Endothelial cell of hepatic sinusoid (primary cell): ENCODE results near the gene EQTN.

Experiments
- in situ Hi-C: cut with HindIII; loops from 2 replicates; pipeline ENCODE4 v1.10.0; 2017; ENCODE audit warnings: low sequenced_read_pairs

Gene EQTN

DNA sequence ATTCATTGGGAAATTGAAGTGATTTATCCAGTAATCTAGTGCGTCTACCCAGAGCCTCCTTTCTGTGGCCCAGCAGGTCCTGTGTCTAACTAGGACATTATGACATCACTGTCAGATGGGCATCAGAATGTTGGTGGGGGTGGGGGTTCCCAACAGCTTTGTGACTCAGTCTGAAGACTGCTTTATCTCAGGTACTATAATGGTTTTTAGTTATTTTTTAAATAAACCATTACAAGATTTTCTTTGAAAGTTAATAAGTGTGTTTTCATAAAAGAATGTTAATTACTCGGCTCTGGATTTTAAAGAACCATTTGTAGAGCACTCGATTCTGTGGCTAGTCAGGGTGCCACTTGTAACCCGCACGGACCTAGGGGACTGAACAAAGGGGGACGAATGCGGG is at the start of gene EQTN:
EQTN (minus strand) TSS at position 101 of the 400 bp plus-strand sequence; CDS start at position 6, 95 bp downstream.
- in situ Hi-C loops: loop anchor here (25.0 kb wide), 1 partner anchor 260 kb away; no protein-coding TSS in a partner anchor

DNA sequence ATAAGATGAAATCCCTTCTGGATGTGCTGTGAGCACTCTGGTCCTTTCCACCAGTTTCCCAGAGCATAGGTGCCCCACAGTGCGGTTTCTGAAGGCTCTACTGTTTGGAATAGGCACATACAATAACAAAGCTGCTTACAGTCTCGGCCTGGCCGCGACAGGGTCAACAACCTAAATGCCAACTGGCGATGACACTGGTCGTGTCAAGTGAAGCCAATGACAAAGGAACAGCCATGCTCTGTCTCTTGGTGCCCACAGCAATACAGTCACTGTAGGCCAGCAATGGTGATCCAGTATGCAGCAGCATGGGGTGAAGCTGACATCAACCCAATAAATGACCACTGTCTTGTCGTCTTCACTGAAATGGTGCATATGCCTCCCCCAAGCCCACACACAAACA is 47.8 kb upstream of the EQTN start:
- in situ Hi-C loops: no loop called here

DNA sequence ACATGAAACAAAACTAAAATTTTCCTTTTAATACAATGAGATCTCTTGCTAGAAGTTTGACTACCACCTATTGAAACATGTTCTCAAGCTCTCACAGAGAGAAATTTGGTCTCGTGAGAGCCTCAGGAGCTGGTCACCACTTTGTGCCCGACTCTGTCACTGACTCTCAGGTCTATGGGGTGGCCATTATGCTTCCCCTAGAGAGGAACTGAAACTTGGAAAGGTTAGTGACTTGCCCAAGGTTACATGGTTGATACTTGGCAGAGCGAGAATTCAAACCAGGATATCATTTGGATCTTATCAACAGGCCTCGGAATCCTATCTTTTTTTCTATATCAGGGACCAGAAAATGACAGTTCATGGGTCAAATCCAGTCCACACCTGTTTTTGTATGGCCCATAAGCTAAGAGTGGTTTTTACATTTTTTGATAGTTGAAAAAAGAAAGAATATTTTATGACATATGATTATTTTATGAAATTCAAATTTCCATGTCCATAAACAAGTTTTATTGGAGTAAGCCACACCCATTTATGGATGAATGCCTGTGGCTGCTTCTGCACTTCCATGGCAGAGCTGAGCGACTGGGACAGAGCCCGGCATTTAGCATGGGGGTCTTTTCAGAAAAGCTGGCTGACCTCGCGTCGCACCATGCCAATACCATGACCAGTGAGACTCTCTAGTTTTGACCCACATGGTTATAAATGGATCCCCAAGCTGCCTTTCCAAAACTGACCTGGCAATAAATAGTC is 44.8 kb upstream of the EQTN start:
- in situ Hi-C loops: no loop called here

DNA sequence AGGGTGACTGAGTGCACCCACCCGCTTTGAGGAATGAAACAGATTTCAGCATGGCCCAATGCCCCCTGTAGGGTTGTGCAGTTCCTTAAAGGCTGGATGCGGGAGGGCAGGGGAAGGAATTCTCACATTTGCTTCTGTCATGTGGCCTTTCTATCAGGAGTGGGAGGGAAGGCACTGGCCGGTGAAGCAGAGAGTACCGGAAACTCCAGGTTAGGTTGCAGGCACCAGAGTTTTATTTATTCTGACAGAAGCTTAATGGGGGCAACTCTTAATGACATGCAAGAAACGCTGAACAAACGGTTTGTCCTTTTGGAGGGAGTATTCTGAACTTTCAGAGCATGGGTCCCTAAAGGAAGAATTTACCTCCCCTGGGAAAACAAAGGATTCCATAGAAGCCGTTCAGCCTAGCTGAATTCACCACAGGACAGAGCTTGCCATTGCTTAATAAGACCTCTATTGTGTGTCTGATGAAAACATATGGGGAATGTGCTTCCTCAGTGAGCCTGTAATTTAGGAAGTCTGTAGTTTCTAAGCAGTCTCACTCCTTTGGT is 44.1 kb upstream of the EQTN start:
- in situ Hi-C loops: no loop called here

DNA sequence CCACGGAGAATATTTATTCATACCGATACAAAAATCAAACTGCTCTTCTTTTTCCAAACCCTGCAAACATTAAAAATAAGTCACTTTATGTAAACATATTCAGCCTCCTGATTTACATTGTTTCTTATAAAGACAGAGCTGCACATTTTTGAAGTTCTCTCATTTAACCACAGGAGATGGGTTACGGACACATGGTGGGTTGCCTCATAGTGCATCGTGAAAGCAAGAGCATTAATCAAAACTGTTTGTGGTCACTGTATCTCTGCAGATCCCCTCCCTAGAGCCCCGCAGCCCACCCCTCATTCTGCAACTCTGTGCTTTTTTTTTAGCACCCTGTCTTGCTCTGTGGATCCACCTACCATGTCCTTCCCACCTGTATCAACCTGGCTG is 43.3 kb upstream of the EQTN start:
- in situ Hi-C loops: no loop called here

DNA sequence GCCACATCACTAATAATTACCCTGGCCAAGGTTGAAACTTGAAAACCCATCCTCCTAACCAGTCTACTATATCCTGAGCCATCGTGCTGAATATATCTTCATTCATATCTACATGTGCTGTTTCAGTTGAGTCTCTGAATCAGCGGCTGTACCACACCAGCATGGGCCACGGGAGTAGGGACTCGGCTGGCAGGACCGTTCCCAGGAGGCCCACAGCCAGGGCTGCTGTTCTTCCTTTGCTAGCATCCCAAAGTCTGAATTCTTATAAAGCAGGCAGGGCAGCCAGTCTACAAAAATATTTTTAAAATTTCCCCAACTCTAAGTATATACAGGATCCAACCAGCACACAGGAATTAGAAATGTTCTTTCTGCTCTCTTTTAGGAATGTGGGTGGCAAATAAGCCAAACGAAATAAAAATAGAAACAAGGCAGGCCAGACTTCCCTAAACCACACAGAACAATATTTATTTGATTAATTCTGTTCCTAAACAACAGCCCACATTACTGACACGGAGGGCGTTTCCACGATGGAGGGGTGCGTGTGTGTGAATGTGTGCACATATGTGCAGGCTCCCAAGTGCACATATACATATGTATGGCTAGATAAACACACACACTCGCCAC is 42.8 kb upstream of the EQTN start:
- in situ Hi-C loops: loop anchor here (5.0 kb wide), 1 partner anchor 188 kb away; the partner anchor contains the start of gene MOB3B

DNA sequence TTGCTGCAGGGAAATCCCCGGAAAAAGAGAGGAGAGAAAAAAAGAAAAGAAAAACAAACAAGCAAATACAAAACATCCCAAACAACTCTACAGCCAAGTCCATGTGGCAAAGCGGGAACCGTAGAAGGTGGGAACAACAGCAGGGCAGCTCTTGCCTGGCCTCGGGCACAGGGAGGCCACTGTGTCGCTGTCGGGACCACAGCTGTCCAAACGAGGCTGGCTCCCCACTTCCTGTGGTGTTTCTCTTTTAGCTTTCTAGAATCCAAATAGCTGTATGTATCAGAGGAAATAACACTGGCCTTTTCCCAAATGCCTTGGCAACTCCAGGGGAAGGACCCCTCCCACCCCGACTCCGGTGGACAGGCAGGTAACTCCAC is 41.6 kb upstream of the EQTN start:
- in situ Hi-C loops: loop anchor here (5.0 kb wide), 1 partner anchor 189 kb away; the partner anchor contains the start of gene MOB3B

DNA sequence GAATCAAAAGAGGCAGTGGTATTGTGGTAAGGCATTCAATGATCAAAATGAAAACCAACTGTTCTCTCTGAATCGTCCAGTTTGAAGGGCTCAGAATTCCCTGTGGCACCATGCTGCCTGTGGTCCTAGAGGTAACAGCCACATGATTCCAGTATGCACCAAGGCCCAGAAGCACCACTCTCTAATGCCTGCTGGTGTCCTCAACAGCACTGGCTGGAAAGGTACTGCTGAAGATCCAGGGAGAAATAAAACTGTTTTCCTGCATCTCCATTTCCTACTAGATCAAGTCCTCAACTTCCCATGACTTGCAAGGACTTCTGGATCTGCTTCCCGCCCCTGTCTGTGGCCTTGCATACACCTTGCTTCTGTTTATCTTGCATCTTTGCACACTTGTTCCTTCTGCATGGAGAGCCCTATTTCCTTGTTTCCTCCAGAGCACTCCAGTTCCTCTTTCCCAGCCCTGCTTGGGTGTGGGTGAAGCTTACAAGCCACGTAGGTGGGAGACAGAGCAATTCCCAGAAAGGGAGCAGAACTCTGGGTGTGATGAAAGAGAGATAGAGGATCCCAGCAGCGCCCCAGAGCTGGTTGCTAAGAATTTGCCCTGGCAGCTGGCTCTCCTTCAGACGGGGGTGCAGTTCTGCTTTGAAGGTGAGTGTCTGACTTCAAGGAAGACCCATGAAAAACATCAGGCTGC is 41.0 kb upstream of the EQTN start:
- in situ Hi-C loops: loop anchor here (5.0 kb wide), 1 partner anchor 189 kb away; the partner anchor contains the start of gene MOB3B

DNA sequence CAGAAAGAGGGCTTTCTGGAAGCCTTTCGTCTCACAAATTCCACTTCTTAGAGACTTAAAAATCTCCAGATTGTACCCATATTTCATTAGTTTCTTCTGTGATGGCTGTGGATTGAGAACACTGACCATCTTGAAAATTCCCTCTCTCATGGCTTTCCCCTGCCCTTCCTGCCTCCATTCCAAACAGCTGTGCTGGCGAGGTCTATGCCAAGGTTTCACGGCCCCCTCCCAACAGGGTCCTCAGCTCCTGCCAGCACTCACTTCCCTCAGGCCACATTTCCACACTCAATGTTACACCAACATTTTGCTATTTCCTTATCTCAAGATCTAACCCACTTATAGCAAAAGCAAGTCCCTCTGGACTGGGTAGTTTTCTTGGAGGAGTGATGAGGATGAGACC is 40.3 kb upstream of the EQTN start:
- in situ Hi-C loops: loop anchor here (5.0 kb wide), 1 partner anchor 190 kb away; the partner anchor contains the start of gene MOB3B

DNA sequence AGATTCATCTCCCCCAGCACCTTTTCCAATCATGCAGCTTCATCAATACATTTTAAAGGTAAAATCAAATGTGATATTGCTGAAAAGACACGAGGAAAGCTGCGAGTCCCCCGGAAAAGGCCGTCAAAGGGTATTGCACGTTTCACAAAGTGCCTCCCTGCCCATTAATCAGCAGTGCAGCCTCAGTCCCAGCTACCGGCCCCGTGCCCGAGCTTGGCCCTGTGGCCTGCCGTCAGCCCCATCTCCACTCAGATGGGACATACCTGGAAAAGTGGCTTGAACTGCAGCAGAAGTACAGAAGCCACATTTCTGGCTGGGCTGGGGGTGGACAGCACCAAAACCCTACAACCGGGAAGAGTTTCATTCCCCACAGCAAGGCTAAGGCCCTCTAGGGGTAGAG is 39.9 kb upstream of the EQTN start:
- in situ Hi-C loops: loop anchor here (5.0 kb wide), 1 partner anchor 190 kb away; the partner anchor contains the start of gene MOB3B

DNA sequence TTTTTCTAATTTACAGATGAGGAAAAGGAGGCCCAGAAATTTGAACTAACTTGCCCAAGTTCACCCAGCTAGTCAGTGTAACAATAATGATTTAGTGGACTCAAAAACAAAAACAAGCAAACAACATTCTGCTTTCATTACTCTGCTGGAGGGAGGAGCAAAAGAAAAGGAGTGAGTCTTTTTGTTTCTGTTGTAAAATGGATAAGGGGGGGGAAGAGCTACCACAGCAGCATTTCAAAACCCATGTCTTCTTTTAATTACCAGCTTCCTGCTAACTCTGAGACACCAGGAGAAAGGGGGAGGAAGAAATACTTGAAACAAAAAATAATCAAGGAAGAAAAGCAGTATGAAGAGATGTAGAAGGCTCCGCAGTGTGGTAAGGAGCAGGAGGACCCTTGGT is 39.2 kb upstream of the EQTN start:
- in situ Hi-C loops: loop anchor here (5.0 kb wide), 1 partner anchor 191 kb away; the partner anchor contains the start of gene MOB3B

DNA sequence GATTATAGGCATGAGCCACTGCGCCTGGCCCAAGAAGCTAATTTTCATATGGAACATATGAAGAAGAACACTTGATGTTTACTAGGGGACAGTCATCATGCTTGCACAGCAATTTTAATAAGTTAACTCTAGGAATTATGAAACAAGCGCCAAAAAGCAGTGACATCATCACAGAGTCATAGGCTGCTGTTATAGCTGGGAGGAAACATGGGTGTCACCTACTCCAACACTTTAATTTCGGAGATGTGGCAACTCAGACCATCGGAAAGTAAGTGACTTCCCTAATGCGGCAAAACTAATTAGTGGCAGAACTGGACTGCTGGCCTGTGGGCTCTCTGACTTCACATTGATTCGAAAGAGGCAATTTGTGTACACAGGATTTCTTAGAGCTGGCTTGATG is 38.1 kb upstream of the EQTN start:
- in situ Hi-C loops: loop anchor here (5.0 kb wide), 1 partner anchor 192 kb away; the partner anchor contains the start of gene MOB3B

DNA sequence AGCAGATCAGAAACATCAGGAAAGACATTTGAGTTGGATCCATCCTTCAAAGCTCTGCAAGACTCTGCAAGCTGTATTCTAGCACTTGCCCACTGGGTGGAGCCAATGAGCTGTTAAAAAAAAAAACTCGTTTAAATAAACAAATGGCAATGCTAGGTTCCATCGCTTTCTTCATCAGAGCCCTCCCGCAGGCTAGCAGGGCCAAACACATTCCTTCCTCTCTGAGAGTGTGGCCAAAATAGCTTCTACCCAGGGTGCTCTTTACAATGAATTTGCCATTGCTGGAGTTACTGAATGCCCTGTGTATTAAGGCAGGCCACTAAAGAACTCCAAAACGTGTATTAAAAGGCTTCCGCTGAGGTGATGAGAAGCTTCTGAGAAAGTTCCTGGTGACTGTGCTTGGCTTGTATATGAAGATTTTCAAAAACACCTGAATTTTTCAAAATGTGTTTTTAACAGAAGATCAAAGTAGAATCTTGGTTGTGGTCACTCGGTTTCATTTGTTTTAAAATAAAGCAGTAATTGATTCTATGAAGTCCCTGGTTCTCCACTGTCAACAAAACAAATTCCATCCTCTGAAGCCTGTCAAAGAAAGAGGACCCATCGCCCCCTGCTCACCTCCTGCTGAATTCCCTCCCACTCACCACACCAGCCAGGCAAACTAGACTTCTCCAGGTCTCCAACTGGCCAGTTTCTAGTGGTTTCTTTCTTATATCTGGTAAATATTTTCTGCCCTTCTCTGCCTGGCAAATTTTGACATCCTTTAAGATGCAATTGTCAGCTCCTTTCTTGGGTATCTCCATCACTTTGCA is 36.5 kb upstream of the EQTN start:
- in situ Hi-C loops: no loop called here

DNA sequence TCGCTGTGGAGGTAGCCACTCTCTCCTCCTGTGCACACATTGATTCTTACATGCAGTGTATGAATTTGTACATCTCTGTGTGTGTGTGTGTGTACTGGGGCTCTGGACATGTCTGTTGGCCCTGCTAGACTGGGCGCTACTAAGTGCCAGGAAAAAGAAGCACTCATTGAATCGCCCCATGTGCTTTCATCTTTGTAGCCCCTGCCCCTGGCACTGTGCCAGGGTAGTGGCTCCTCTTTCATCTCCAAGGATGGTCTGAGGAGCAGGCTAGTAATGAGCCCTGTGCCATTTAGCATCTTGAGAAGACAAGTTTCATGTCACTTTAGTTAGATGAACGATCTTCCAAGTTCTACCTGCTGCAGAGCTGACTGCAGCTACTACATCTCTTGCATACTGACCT is 34.4 kb upstream of the EQTN start:
- in situ Hi-C loops: no loop called here

DNA sequence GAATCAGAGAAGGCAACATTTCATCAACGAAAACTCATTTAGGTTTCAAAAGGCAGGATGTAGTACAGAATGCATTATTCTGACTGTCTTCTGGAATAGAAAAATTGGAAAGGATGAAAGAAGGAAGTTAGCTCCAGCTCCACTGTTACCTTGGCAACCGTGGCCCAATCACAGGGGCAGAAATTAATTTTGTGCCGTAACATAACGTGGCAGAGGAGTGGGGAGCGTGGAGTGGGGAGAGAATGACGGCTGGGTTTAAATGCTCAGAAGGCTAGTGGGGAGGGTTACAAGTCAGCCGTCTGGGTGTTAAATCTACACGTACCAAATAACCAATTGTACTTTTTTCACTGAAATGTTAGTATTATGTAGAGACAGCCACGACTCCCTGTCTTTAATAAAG is 32.3 kb upstream of the EQTN start:
- in situ Hi-C loops: no loop called here

DNA sequence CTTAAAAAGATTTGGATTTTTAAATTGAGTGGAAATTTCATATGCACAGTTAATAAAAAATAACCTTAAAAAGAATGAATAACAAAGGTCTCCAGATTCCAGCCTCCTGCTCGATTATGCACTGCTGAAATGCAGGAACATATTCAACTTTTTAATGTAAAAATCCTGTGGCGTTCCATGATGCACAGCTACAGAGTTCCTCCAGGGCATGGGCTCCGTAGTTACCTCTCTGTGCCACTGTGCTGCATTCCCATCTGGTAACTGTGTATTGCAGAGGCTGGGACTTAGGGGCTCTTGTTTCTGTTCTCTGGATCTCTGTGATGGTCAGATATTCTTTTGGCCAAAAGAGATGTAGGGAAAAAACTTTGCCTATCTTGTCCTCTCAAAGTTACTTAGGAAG is 31.5 kb upstream of the EQTN start:
- in situ Hi-C loops: no loop called here

DNA sequence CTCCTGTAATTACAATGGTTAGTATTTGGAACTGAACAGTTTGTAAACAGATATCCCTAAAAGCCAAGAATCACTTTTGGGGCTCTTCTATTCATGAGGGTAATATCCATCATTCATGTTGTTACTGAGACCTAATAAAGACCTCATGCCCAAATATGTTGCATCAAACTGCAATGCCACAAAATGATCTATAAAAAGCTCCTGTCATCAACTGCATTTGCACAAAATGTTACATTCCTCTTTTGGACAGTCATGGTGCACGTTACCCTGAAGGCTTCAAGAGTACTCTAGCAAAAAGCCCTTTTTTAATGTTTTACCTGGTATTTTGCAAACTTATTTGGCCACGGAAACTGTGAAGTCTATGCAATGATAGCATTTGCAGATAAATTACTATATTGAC is 14.2 kb upstream of the EQTN start:
- in situ Hi-C loops: no loop called here

DNA sequence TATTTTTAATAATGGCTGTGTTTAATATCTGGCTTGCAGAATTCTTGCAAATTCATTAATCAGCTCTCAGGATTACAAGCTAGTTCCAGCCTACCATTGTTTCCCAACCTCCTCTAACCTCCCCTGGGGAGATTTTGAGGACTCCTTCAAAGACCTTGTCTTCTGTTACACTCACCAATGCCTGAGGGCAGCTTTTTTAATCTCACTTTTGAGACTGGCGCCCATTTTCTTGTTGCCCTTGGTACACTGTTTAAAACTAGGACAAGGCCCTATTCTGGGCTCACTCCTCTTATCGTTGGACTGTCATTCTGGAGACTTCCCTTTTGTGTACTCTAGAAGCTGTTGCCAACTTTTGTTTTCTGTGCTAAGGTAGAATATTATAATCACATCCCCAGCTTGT is 13.6 kb upstream of the EQTN start:
- in situ Hi-C loops: no loop called here

DNA sequence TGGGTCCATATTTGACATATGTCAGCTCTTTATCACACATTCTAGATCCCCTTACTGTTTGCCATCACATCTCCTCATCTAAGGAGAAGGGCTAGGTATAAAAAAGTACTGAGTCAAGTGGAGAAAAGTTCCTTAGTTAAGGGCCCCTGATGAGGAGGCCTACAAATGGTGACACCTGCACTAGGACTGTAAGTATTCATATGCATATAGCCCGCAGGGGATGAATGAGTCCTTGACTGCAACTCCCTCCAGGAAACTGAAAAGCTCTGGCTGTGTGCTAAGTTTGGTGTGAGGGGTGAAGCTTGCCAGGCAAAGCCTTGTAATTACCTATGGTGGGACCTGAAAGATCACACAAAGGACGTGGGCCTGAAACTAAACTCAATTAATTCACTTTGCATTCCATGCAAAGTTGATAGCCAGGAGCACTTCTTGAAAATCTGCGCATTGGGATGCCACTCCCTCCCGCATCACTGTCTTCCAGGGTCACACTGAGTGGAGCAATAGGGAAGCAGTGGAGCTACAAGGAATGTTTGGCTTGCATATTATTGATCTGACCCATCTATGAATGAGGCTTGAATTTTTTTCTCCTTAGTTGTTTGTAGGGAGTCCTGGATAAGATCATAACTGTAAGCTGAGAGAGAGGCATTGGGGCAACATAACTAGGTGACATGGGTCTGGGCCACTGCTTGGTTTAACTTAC is 11.9 kb upstream of the EQTN start:
- in situ Hi-C loops: no loop called here

DNA sequence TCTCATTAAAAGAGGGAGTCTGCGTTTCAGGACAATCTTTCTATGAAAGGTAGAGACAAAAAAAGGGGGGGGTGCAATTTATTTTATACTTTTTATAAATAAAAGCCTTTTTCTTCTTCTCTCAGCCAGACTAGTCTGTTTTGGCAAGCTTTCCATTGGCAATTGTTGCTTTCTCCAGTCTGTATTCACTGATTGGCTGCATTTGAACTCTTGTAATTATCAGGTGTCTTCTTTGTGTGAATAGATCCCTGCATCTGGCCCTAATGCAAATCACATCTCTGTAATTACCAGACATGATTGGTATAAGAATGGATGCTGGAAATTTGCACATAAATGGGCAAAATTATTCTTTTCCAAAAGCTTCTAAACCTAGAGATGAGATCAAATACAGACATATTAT is 7.6 kb upstream of the EQTN start:
- in situ Hi-C loops: no loop called here
